H1 (cell line): ENCODE results near the gene DCTN3. TPM values are rescaled to one million over a fixed set of nuclear protein-coding genes. Genes with fewer than 3 reads are reported as not detected.
A peak's percentile ranks its signal among the peaks of the same experiment; 100 is the strongest.

ENCODE experiments used
- CTCF ChIA-PET: fragments of 300-600 bp; sonication (Branson Sonifier 250); formaldehyde crosslinking; loops from one replicate; lab custom pipeline; 2021; ENCODE audit not compliant: partially characterized antibody; lab: Charles Lee
- POLR2A ChIA-PET: fragments of 300-600 bp; sonication (Branson Sonifier 250); formaldehyde crosslinking; loops from one replicate; lab custom pipeline; 2021; ENCODE audit warnings: inconsistent platforms; ENCODE audit not compliant: partially characterized antibody; lab: Charles Lee
- DNase-seq, 2 experiments: peaks; one replicate each; pipeline versions ENCODE4 v3.0.0 to v3.0.0-alpha.2; 2010 to 2022; ENCODE audit warnings: low spot score in 2 of 2, low read depth in 1 of 2, mixed read lengths in 1 of 2
- FAIRE-seq: peaks from 2 replicates; lab custom pipeline; 2011; peaks lifted over from hg19 to GRCh38; lab: Jason Lieb, UNC
- H2AFZ ChIP-seq: 2 replicates; pipeline ENCODE4 v1.8.1; 2012; ENCODE audit warnings: low read length, inconsistent platforms
- H2AK5ac ChIP-seq: 2 replicates; pipeline ENCODE4 v1.6.1; 2013; ENCODE audit warnings: low read depth, low read length
- H2BK120ac ChIP-seq: replicated peaks from 2 replicates; pipeline ENCODE3; 2013; ENCODE audit warnings: low read depth, low read length, inconsistent platforms
- H2BK12ac ChIP-seq: 2 replicates; pipeline ENCODE4 v1.6.1; 2013; ENCODE audit warnings: low read depth, low read length
- H2BK15ac ChIP-seq: 2 replicates; pipeline ENCODE4 v1.6.1; 2013; ENCODE audit warnings: low read length
- H2BK20ac ChIP-seq: 2 replicates; pipeline ENCODE4 v1.6.1; 2013; ENCODE audit warnings: low read length
- H2BK5ac ChIP-seq: 2 replicates; pipeline ENCODE4 v1.6.1; 2013; ENCODE audit warnings: low read depth, low read length
- H3K14ac ChIP-seq: 2 replicates; pipeline ENCODE4 v1.6.1; 2013; ENCODE audit warnings: inconsistent platforms; ENCODE audit not compliant: insufficient read length
- H3K18ac ChIP-seq: 2 replicates; pipeline ENCODE4 v1.6.1; 2013; ENCODE audit warnings: low read length; ENCODE audit errors: extremely low read depth
- H3K23ac ChIP-seq: 2 replicates; pipeline ENCODE4 v1.6.1; 2013; ENCODE audit warnings: inconsistent platforms; ENCODE audit not compliant: insufficient read length
- H3K23me2 ChIP-seq: 2 replicates; pipeline ENCODE4 v1.6.1; 2013; ENCODE audit warnings: low read depth, low read length
- H3K27ac ChIP-seq: 2 replicates; pipeline ENCODE4 v1.6.1; 2011; ENCODE audit warnings: low read depth, low read length, inconsistent platforms
- H3K27me3 ChIP-seq, 4 experiments: replicated peaks in 1 of 4; 1 replicate in 1 of 4; 2 replicates in 3 of 4; pipeline versions ENCODE4 v1.6.1 to v1.8.1; 2011 to 2013; ENCODE audit warnings: low read length in 3 of 4, mild to moderate bottlenecking in 3 of 4, inconsistent platforms in 2 of 4, mixed read lengths in 2 of 4, moderate library complexity in 1 of 4; ENCODE audit not compliant: control insufficient read depth in 3 of 4, insufficient read depth in 3 of 4; ENCODE audit errors: extremely low read depth in 1 of 4
- H3K36me3 ChIP-seq, 4 experiments: 2 replicates each; pipeline versions ENCODE4 v1.6.1 to v1.8.1; 2011 to 2013; ENCODE audit warnings: mild to moderate bottlenecking in 4 of 4, low read length in 3 of 4, moderate library complexity in 2 of 4, control low read depth in 1 of 4, inconsistent platforms in 1 of 4; ENCODE audit not compliant: insufficient read depth in 4 of 4, control insufficient read depth in 2 of 4
- H3K4ac ChIP-seq: replicated peaks from 2 replicates; pipeline ENCODE3; 2013; ENCODE audit warnings: low read length, low read depth, mixed read lengths, inconsistent platforms; ENCODE audit not compliant: insufficient read length
- H3K4me1 ChIP-seq, 4 experiments: replicated peaks in 1 of 4; 1 replicate in 1 of 4; 2 replicates in 3 of 4; pipeline versions ENCODE4 v1.6.1 to v1.8.1; 2011 to 2013; ENCODE audit warnings: low read length in 3 of 4, inconsistent platforms in 2 of 4, mixed read lengths in 1 of 4; ENCODE audit not compliant: insufficient read depth in 4 of 4, control insufficient read depth in 3 of 4
- H3K4me2 ChIP-seq, 2 experiments: 2 replicates each; pipeline versions ENCODE4 v1.6.1 to v1.8.1; 2011 to 2013; ENCODE audit warnings: low read depth in 2 of 2, low read length in 2 of 2, control low read depth in 1 of 2, inconsistent platforms in 1 of 2, mild to moderate bottlenecking in 1 of 2; ENCODE audit not compliant: insufficient read depth in 1 of 2
- H3K4me3 ChIP-seq, 4 experiments: fragments of 200-600, 300-600 bp in 1 of 4; sonication (generic), shearing (Covaris generic), sonication (Bioruptor Twin) in 1 of 4; 2 replicates each; pipeline versions ENCODE4 v1.5.1 to v1.8.1; 2011 to 2016; ENCODE audit warnings: low read length in 4 of 4, low read depth in 3 of 4, control low read depth in 2 of 4, inconsistent platforms in 2 of 4, mild to moderate bottlenecking in 2 of 4, mixed read lengths in 1 of 4, moderate library complexity in 1 of 4; ENCODE audit not compliant: insufficient read depth in 2 of 4; ENCODE audit errors: extremely low read depth in 1 of 4
- H3K56ac ChIP-seq: replicated peaks from 2 replicates; pipeline ENCODE3; 2013; ENCODE audit warnings: low read depth, mild to moderate bottlenecking, mixed read lengths, low read length, inconsistent platforms; ENCODE audit not compliant: insufficient read length
- H3K79me1 ChIP-seq: 2 replicates; pipeline ENCODE4 v1.6.1; 2013; ENCODE audit warnings: low read depth, low read length, control low read depth
- H3K79me2 ChIP-seq, 2 experiments: 2 replicates each; pipeline versions ENCODE4 v1.6.1 to v1.8.1; 2012 to 2013; ENCODE audit warnings: low read length in 2 of 2, mild to moderate bottlenecking in 2 of 2, inconsistent platforms in 1 of 2; ENCODE audit not compliant: insufficient read depth in 2 of 2, control insufficient read depth in 1 of 2
- H3K9ac ChIP-seq, 4 experiments: replicated peaks in 1 of 4; 1 replicate in 1 of 4; 2 replicates in 3 of 4; pipeline versions ENCODE4 v1.6.1 to v1.8.1; 2011 to 2013; ENCODE audit warnings: low read depth in 3 of 4, low read length in 3 of 4, control low read depth in 2 of 4, mild to moderate bottlenecking in 2 of 4, moderate library complexity in 2 of 4, inconsistent platforms in 1 of 4; ENCODE audit errors: extremely low read depth in 1 of 4
- H3K9me3 ChIP-seq, 2 experiments: 2 replicates each; pipeline versions ENCODE4 v1.6.1 to v1.8.1; 2012 to 2013; ENCODE audit warnings: mild to moderate bottlenecking in 2 of 2, moderate library complexity in 2 of 2, control low read depth in 1 of 2, inconsistent platforms in 1 of 2, low read depth in 1 of 2, low read length in 1 of 2, mixed read lengths in 1 of 2; ENCODE audit not compliant: insufficient read depth in 2 of 2
- H4K20me1 ChIP-seq, 2 experiments: replicated peaks in 1 of 2; 2 replicates each; pipeline versions ENCODE3 to v1.8.1; 2011 to 2013; ENCODE audit warnings: inconsistent platforms in 2 of 2, low read length in 2 of 2, mild to moderate bottlenecking in 1 of 2; ENCODE audit not compliant: insufficient read depth in 2 of 2, control insufficient read depth in 1 of 2
- H4K5ac ChIP-seq: 2 replicates; pipeline ENCODE4 v1.6.1; 2013; ENCODE audit warnings: low read length, low read depth, mixed read lengths, inconsistent platforms; ENCODE audit not compliant: insufficient read length
- H4K8ac ChIP-seq: 2 replicates; pipeline ENCODE4 v1.8.0; 2013; ENCODE audit warnings: mild to moderate bottlenecking, moderate library complexity, low read length, inconsistent platforms; ENCODE audit not compliant: insufficient read depth; ENCODE audit errors: extremely low read depth
- H4K91ac ChIP-seq: replicated peaks from 2 replicates; pipeline ENCODE3; 2013; ENCODE audit warnings: low read length, mixed read lengths, inconsistent platforms; ENCODE audit not compliant: insufficient read length
- ATF2 ChIP-seq: IDR thresholded peaks from 2 replicates; pipeline ENCODE4 v1.6.1; 2012; ENCODE audit warnings: low read length, inconsistent platforms
- CTCF ChIP-seq, 3 experiments: IDR thresholded peaks; 1 replicate in 2 of 3; 2 replicates in 1 of 3; pipeline versions ENCODE4 v1.5.1 to v1.6.1; 2011; ENCODE audit warnings: low read length in 3 of 3, mild to moderate bottlenecking in 3 of 3, inconsistent platforms in 2 of 3, low read depth in 1 of 3, moderate library complexity in 1 of 3; ENCODE audit not compliant: insufficient read depth in 1 of 3; ENCODE audit errors: control extremely low read depth in 1 of 3
- GABPA ChIP-seq: IDR thresholded peaks from 2 replicates; pipeline ENCODE4 v1.6.1; 2011; ENCODE audit warnings: mild to moderate bottlenecking, low read length, moderate library complexity, borderline replicate concordance; ENCODE audit not compliant: insufficient read depth
- RFX5 ChIP-seq: IDR thresholded peaks from 2 replicates; pipeline ENCODE4 v1.6.1; 2011; ENCODE audit warnings: low read depth, low read length, improper control_type of control experiment, borderline replicate concordance
- SIRT6 ChIP-seq: IDR thresholded peaks from one replicate; pipeline ENCODE4 v1.7.1; 2012; ENCODE audit warnings: low read length, inconsistent platforms
- SIX5 ChIP-seq: IDR thresholded peaks from 2 replicates; pipeline ENCODE4 v1.6.1; 2011; ENCODE audit warnings: mild to moderate bottlenecking, low read depth, low read length
- WGBS, 2 experiments: shearing (Covaris generic) in 1 of 2; methylation state at CpG; one replicate each; pipeline versions ENCODE4 v1.1.6 to v1.1.7; 2013 to 2015; ENCODE audit warnings: low lambda C conversion rate in 2 of 2, mixed read lengths in 2 of 2, inconsistent platforms in 1 of 2, low coverage in 1 of 2, missing lambda C conversion rate in 1 of 2; ENCODE audit not compliant: insufficient replicate concordance in 2 of 2, insufficient coverage in 1 of 2, insufficient read length in 1 of 2; ENCODE audit errors: extremely low coverage in 1 of 2, missing lambda C conversion rate in 1 of 2; 5-methylcytosine and 5-hydroxymethylcytosine counted together
- polyA plus RNA-seq, 7 experiments: library from polyadenylated mRNA; depleted of rRNA in 3 of 7; stranded (reverse) in 5 of 7; unstranded in 2 of 7; fragments of >200 nt in 5 of 7; fragments of 200-250 nt in 2 of 7; gene quantifications; 1 replicate in 5 of 7; 2 replicates in 1 of 7; 4 replicates in 1 of 7; pipeline versions ENCODE4 v1.2.1 to v1.2.3, GENCODE V29; 2011 to 2013; ENCODE audit warnings: missing spikeins in 2 of 7, mixed read lengths in 2 of 7
- total RNA-seq: library from RNA; stranded (reverse); fragmentation: NEBNext Ultra II Directional; extraction: Animal tissue kit (Norgen Biotek cat#: 25700); gene quantifications from 2 replicates; pipeline ENCODE4 v1.2.1, GENCODE V29; 2021

Gene DCTN3
- total and polyA plus RNA-seq, 2 of the 8 experiments (the other 6 are each of a cell fraction or from before 2014, with no cell fraction given) = 25.6 to 39.2 TPM

GRCh38 chr9:34589636-34590380, 30.5 kb downstream of the DCTN3 start, which contains the start of gene CNTFR:
Gene CNTFR (minus strand): TSS chr9:34589724. CDS start chr9:34568981, 20,743 bp downstream.
- no peak within 1 kb of the TSS for H3K56ac ChIP-seq
- 0 out of 2 replicates have a peak within 1 kb of the TSS, but pooled peaks have one; percentile 18 for H2BK20ac ChIP-seq
- no peak within 1 kb of the TSS for H2BK5ac ChIP-seq
- ChIA-PET CTCF (interaction anchor here (0.7 to 3.8 kb wide), 7 partner anchors 8 to 43 kb away, joined by 3 to 37 read pairs (median 15); no protein-coding TSS in a partner anchor), POLR2A (interaction anchor here (3.4 kb wide), 1 partner anchor 11 kb away, joined by 25 read pairs; no protein-coding TSS in a partner anchor)
- WGBS, 2 experiments = 1% methylated on average over 32 of the region's 104 CpGs; no CpG with 5 or more reads in 1 of the 2 experiments
- H2BK120ac ChIP-seq = no peak within 1 kb of the TSS
- H3K79me1 ChIP-seq = no peaks in the 10 kb centered on the region
- FAIRE-seq = no peak
- H2AFZ ChIP-seq = peak within 1 kb of the TSS; percentile 19; the same call in 1 of the 2 replicates
- H3K27ac ChIP-seq = no peak within 1 kb of the TSS
- H3K9me3 ChIP-seq = peaks cover 0 to 4% of the 10 kb centered on the region in 2 experiments; a peak in 1 of 4 replicates
- H3K27me3 ChIP-seq = peaks cover 76 to 96% (median 91%) of the 10 kb centered on the region in 4 experiments
- H3K9ac ChIP-seq = no peak within 1 kb of the TSS
- H2BK15ac ChIP-seq = peak within 1 kb of the TSS; percentile 72; the same call in 1 of the 2 replicates
- peak within 1 kb of the TSS; percentile 75; the same call in 1 of the 2 replicates for H2BK12ac ChIP-seq
- H3K4me2 ChIP-seq = peak within 1 kb of the TSS; percentile 76 to 85
- peaks cover 15% of the 10 kb centered on the region for H3K23me2 ChIP-seq
- peak within 1 kb of the TSS; percentile 52 for H4K8ac ChIP-seq
- peaks cover 10 to 43% (median 23%) of the 10 kb centered on the region in 4 experiments for H3K4me1 ChIP-seq
- peaks cover 0 to 9% (median 0%) of the 10 kb centered on the region in 4 experiments; a peak in 1 of 8 replicates for H3K36me3 ChIP-seq
- no peak for DNase-seq
- H3K4me3 ChIP-seq = peak within 1 kb of the TSS; percentile 36 to 74 (median 52)
- H4K5ac ChIP-seq = no peak within 1 kb of the TSS
- no peak within 1 kb of the TSS for H3K14ac ChIP-seq
- no peak within 1 kb of the TSS for H2AK5ac ChIP-seq
- H3K4ac ChIP-seq = no peak within 1 kb of the TSS
- H3K18ac ChIP-seq = peak within 1 kb of the TSS; percentile 84
- H3K79me2 ChIP-seq = no peaks in the 10 kb centered on the region
- no peak within 1 kb of the TSS for H3K23ac ChIP-seq
- peaks cover 11 to 12% of the 10 kb centered on the region in 2 experiments for H4K20me1 ChIP-seq
- H4K91ac ChIP-seq = no peak within 1 kb of the TSS
- TF ChIP-seq SIRT6 (no peak), GABPA (no peak), ATF2 (no peak), SIX5 (no peak), CTCF (IDR thresholded peaks at IDR 0.05; ENCODE audit: control extremely low read depth in 1 of 3, insufficient read depth in 1 of 3, low read depth in 1 of 3, low read length in 3 of 3) (no peak), RFX5 (no peak)
